Measurements from ENCODE around the gene CLOCK.

GRCh38 chr4:55381502-55381901 lies 165.2 kb downstream of the CLOCK start:
- TF ChIP-seq TAF1 (IDR thresholded peaks at IDR 0.05; ENCODE audit: low read depth) (no peak), TCF12 (IDR thresholded peaks at IDR 0.05; ENCODE audit: low read depth) (no peak), CEBPB (IDR thresholded peaks at IDR 0.05) (no peak), RAD21 (IDR thresholded peaks at IDR 0.05; ENCODE audit: low read depth) (no peak), REST (IDR thresholded peaks at IDR 0.05; ENCODE audit: low read depth) (no peak), TEAD4 (IDR thresholded peaks at IDR 0.05) (no peak), CREB1 (IDR thresholded peaks at IDR 0.05; ENCODE audit: low read depth) (no peak), EP300 (IDR thresholded peaks at IDR 0.05; ENCODE audit: borderline replicate concordance) (no peak), ZBTB7A (IDR thresholded peaks at IDR 0.05; ENCODE audit: low read depth) (no peak), EGR1 (IDR thresholded peaks at IDR 0.05) (no peak), MAX (IDR thresholded peaks at IDR 0.05) (no peak), YY1 (IDR thresholded peaks at IDR 0.05; ENCODE audit: low read depth) (no peak)

Data from Ishikawa (cell line).